Gastrocnemius medialis (tissue), 4 donors: Measurements from ENCODE around the gene ZFHX3. TPM values are rescaled to one million over a fixed set of nuclear protein-coding genes. Genes with fewer than 3 reads are reported as not detected.
A peak's percentile ranks its signal among the peaks of the same experiment; 100 is the strongest.

Experiments
- ATAC-seq, 2 donors: fragments of 150-250 bp; one replicate each; pipeline ENCODE4 v1.9.1; 2016
- DNase-seq, 2 donors: peaks; one replicate each; pipeline ENCODE4 v3.0.0-alpha.2; 2019
- H3K27ac ChIP-seq, 4 donors: fragments of 200-600 bp; sonication (generic); 1 replicate in 1 of 4; 2 replicates in 3 of 4; pipeline ENCODE4 v1.5.1; 2016 to 2018; ENCODE audit warnings: mild to moderate bottlenecking in 2 of 4, moderate library complexity in 1 of 4
- H3K27me3 ChIP-seq, 3 donors: fragments of 200-600 bp; sonication (generic) in 2 of 3; 1 replicate in 1 of 3; 2 replicates in 2 of 3; pipeline versions ENCODE4 v1.5.1 to v1.6.0; 2016 to 2019; ENCODE audit warnings: mild to moderate bottlenecking in 1 of 3, moderate library complexity in 1 of 3
- H3K36me3 ChIP-seq, 2 donors: fragments of 200-600 bp; sonication (generic) in 1 of 2; one replicate each; pipeline ENCODE4 v1.5.1; 2017 to 2018
- H3K4me1 ChIP-seq, 2 donors: fragments of 200-600 bp; sonication (generic) in 1 of 2; one replicate each; pipeline ENCODE4 v1.5.1; 2016 to 2017; ENCODE audit warnings: mild to moderate bottlenecking in 2 of 2
- H3K4me3 ChIP-seq, 4 donors: fragments of 200-600 bp; sonication (generic) in 3 of 4; 1 replicate in 1 of 4; 2 replicates in 3 of 4; pipeline ENCODE4 v1.5.1; 2016 to 2019; ENCODE audit warnings: mild to moderate bottlenecking in 2 of 4
- H3K9me3 ChIP-seq, 3 donors: fragments of 200-600 bp; sonication (generic) in 2 of 3; 1 replicate in 1 of 3; 2 replicates in 2 of 3; pipeline ENCODE4 v1.5.1; 2016 to 2019
- POLR2A ChIP-seq, 2 donors: fragments of 450-650 bp; IDR thresholded peaks; one replicate each; pipeline ENCODE4 v1.6.1; 2017; ENCODE audit warnings: antibody characterized with exemption in 2 of 2, mild to moderate bottlenecking in 2 of 2, moderate library complexity in 2 of 2
- in situ Hi-C, 4 donors: fragments of 200-750 bp; cut with MboI; loops; one replicate each; pipeline versions ENCODE4 v1.15.0 to v1.8.0; 2017; ENCODE audit warnings: low sequenced_read_pairs in 4 of 4
- intact Hi-C: fragments of 100-400 bp; cut with DNase I; formaldehyde crosslinking; loops from one replicate; pipeline ENCODE4 v1.15.1; 2023; ENCODE audit warnings: low total_unique reads
- total RNA-seq, 4 donors: library from RNA; depleted of rRNA; stranded (reverse); fragments of >200 nt; gene quantifications; one replicate each; pipeline versions ENCODE4 v1.1.0 to v1.2.3, GENCODE V29; 2016
- TF ChIP-seq, protein P1 (sequence below), 5 experiments: fragments of 450-650 bp in 3 of 5; fragments of 200-600 bp in 2 of 5; sonication (generic) in 2 of 5; IDR thresholded peaks in 4 of 5; conservative IDR thresholded peaks in 1 of 5; 1 replicate in 4 of 5; 2 replicates in 1 of 5; pipeline ENCODE4 v1.5.1; 2016 to 2019; ENCODE audit warnings: antibody characterized with exemption in 5 of 5, mild to moderate bottlenecking in 3 of 5, moderate library complexity in 3 of 5

ZFHX3 gene
- total RNA-seq, 4 donors from 2014 or later = 14.0 to 28.5 (median 27.3) TPM

- H3K27ac ChIP-seq = peak overlapping the region; percentile 3 to 60 (median 58)
- H3K4me1 ChIP-seq = peaks cover 41 to 50% of the 10 kb centered on the region in 2 donors
- no peaks in the 10 kb centered on the region for H3K9me3 ChIP-seq
- no peak for ATAC-seq
- H3K36me3 ChIP-seq = no peaks in the 10 kb centered on the region
- H3K27me3 ChIP-seq = no peaks in the 10 kb centered on the region
- no peak overlapping the region for H3K4me3 ChIP-seq
- DNase-seq = no peak
- intact Hi-C loops (loop anchor here (5.0 kb wide), 1 partner anchor 45 kb away; no protein-coding TSS in a partner anchor), in situ Hi-C loops (no loop called here)
- no peak for TF ChIP-seq POLR2A (IDR thresholded peaks at IDR 0.05)
- TF ChIP-seq, protein P1, sequence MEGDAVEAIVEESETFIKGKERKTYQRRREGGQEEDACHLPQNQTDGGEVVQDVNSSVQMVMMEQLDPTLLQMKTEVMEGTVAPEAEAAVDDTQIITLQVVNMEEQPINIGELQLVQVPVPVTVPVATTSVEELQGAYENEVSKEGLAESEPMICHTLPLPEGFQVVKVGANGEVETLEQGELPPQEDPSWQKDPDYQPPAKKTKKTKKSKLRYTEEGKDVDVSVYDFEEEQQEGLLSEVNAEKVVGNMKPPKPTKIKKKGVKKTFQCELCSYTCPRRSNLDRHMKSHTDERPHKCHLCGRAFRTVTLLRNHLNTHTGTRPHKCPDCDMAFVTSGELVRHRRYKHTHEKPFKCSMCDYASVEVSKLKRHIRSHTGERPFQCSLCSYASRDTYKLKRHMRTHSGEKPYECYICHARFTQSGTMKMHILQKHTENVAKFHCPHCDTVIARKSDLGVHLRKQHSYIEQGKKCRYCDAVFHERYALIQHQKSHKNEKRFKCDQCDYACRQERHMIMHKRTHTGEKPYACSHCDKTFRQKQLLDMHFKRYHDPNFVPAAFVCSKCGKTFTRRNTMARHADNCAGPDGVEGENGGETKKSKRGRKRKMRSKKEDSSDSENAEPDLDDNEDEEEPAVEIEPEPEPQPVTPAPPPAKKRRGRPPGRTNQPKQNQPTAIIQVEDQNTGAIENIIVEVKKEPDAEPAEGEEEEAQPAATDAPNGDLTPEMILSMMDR (IDR thresholded peaks at IDR 0.05 in 4 of 5, conservative IDR thresholded peaks at IDR 0.05 in 1 of 5) = no peak
Observed at GRCh38 chr16:72876981-72877373, 171.0 kb downstream of the ZFHX3 start.

DNA sequence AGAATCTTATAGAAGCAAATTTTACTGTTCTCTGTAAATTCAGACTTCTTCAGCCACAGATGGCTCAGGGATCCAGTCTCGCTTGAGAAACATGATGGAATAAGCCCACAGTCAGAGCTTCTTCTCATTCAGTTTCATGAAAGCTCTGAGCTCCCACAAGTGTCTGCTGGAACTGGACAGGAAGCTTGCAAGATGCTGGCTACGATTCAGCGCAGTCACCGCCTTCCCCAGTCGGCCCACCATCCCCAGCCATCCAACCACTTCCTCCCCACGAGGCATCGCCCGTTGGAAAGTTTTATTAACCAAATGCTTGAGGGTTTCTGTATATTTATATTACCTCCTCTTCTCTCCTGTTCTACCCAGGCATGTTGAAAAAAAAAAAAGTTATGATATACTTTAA, 171.7 kb downstream of the ZFHX3 start:
- intact Hi-C loops = loop anchor here (5.0 kb wide), 1 partner anchor 44 kb away; no protein-coding TSS in a partner anchor
- ATAC-seq = peak in 1 of 2 donors; percentile 22
- H3K4me1 ChIP-seq = peaks cover 35 to 44% of the 10 kb centered on the region in 2 donors
- no peak overlapping the region for H3K4me3 ChIP-seq
- peak; percentile 38 to 53 for DNase-seq
- TF ChIP-seq, protein P1 (IDR thresholded peaks at IDR 0.05 in 4 of 5, conservative IDR thresholded peaks at IDR 0.05 in 1 of 5) = no peak
- TF ChIP-seq POLR2A (IDR thresholded peaks at IDR 0.05) = no peak
- H3K36me3 ChIP-seq = no peaks in the 10 kb centered on the region
- H3K27ac ChIP-seq = peak overlapping the region; percentile 3 to 60 (median 58)
- in situ Hi-C loops = no loop called here
- H3K9me3 ChIP-seq = no peaks in the 10 kb centered on the region
- no peaks in the 10 kb centered on the region for H3K27me3 ChIP-seq

DNA sequence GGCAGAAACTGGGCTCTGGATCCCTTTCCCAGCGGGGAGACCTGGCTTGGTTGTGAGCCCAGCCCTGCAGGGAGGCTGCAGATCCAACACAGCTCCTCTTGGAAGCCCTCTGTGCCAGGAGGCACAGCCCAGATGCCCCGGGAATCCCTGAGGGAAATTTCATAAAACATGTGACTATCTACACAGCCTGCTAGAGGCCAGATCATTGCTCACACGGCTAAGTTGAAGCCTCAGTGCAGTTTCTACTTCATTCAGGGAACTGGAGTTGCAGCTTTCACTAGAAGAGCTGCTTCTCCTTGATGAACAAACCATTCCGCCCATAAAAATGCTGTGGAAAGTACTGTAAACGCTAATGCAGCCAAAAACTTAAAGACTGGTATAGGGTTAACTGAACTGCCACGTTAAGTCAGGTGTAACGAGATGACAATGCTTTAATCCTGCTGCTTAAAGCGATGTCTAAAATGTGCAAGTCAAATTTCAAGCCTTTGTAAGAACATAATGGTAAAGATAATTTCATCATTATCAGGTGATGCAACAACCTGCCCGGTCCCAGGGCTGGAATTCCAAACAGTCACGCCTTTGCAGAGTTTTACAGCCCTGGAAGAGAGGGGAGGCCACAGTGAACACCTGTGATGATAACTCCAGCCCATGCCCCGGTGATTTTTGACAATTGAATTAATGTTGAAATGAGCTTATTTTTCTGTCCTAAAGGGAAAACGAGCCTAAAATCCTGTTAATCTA, 172.5 kb downstream of the ZFHX3 start:
- ATAC-seq (no peak), DNase-seq (no peak)
- H3K9me3 ChIP-seq = no peaks in the 10 kb centered on the region
- no peaks in the 10 kb centered on the region for H3K36me3 ChIP-seq
- H3K27ac ChIP-seq = peak overlapping the region in 1 of 4 donors; percentile 58
- TF ChIP-seq, protein P1 (IDR thresholded peaks at IDR 0.05 in 4 of 5, conservative IDR thresholded peaks at IDR 0.05 in 1 of 5) = no peak
- no peak for TF ChIP-seq POLR2A (IDR thresholded peaks at IDR 0.05)
- in situ Hi-C loops (no loop called here), intact Hi-C loops (loop anchor here (5.0 kb wide), 1 partner anchor 43 kb away; no protein-coding TSS in a partner anchor)
- no peaks in the 10 kb centered on the region for H3K27me3 ChIP-seq
- peaks cover 30 to 44% of the 10 kb centered on the region in 2 donors for H3K4me1 ChIP-seq
- H3K4me3 ChIP-seq = no peak overlapping the region

DNA sequence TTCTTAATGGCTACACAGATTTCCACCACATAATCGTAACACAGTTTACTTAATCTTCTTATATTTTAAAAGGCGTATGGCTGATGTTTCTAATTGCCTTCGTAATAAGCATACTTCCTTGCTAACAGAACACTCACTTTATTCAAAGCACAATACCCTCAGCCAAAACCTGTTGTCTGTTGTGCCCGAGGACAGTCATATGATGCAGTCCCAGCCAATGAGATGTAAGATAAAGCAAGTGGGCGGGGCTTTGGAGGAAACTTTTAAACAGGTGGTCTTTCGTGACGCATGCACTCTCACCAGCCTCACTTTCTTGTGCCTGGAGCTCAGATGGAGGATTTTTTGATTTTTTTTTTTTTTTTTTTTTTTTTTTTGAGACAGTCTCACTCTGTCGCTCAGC, 174.1 kb downstream of the ZFHX3 start:
- peaks cover 28 to 44% of the 10 kb centered on the region in 2 donors for H3K4me1 ChIP-seq
- no peaks in the 10 kb centered on the region for H3K9me3 ChIP-seq
- no peak for DNase-seq
- TF ChIP-seq, protein P1 (IDR thresholded peaks at IDR 0.05 in 4 of 5, conservative IDR thresholded peaks at IDR 0.05 in 1 of 5) = no peak
- TF ChIP-seq POLR2A (IDR thresholded peaks at IDR 0.05) = no peak
- no peak overlapping the region for H3K27ac ChIP-seq
- intact Hi-C loops = no loop called here
- no peaks in the 10 kb centered on the region for H3K27me3 ChIP-seq
- in situ Hi-C loops = no loop called here
- H3K4me3 ChIP-seq = no peak overlapping the region
- no peaks in the 10 kb centered on the region for H3K36me3 ChIP-seq
- no peak for ATAC-seq
